SKM-1 (cell line): Measurements from ENCODE around the gene SLC25A33.

Experiments used
- DNase-seq: peaks from one replicate; lab custom pipeline; 2025; ENCODE audit not compliant: unreplicated experiment; lab: John Stamatoyannopoulos, UW

The SLC25A33 gene

DNA sequence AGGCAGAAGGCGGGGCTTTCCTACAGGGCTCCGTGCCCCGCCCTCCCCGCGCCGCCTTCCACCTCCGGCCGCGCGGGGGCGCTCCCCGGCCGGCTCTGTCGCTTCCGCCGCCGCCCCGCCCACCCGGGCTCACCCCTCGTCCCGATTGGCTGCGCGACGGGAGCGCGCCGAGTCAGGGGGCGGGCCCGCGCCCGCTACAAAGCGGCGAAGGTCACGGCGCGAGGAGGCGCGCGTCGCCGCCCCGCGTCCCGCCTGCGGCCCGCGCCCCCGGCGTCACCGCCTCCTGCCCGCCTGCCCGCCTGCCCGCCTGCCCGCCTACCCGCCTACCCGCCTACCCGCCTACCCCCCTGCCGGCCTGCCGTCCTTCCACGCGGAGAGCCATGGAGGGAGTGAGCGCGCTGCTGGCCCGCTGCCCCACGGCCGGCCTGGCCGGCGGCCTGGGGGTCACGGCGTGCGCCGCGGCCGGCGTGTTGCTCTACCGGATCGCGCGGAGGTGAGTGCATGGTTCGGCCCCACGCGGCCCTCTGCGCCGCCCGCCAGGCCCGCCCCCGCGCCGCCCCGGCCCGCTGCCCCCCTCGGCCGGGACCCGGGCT lies 49.4 kb downstream of the SLC25A33 start, which contains the start of gene TMEM201:
Gene TMEM201 (plus strand): TSS at position 361 of the 593 bp plus-strand sequence. CDS start 20 bp downstream, at position 381.
- DNase-seq: peak; percentile 80

DNA sequence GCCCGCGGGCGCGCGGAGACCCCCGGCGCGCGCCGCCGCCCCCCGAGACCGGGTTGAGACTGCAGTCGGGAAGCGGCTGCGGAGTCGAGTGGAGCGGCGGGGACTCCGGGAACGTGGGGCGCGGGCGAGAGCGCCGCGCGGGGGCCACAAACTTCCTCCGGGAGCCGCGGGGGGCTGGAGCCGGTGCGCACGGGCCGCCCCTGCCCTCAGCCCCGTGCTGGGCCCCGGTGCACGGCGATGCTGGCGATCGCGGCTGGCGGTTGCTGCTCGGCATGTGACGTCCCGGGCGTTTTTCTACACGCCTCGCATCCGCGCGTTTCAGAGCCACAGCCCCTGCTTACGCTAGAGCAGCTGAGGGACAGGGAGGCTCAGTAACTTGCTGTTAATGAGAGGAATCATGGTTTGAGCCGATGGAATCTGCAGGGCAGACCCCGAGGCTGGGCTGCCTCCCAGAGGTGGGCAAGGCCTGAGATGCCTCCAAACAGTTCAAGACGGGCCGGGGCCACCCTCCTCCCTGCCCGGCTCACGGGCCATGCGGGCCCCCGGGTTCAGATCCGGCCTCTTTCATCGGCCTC lies 50.0 kb downstream of the SLC25A33 start:
- no peak for DNase-seq

DNA sequence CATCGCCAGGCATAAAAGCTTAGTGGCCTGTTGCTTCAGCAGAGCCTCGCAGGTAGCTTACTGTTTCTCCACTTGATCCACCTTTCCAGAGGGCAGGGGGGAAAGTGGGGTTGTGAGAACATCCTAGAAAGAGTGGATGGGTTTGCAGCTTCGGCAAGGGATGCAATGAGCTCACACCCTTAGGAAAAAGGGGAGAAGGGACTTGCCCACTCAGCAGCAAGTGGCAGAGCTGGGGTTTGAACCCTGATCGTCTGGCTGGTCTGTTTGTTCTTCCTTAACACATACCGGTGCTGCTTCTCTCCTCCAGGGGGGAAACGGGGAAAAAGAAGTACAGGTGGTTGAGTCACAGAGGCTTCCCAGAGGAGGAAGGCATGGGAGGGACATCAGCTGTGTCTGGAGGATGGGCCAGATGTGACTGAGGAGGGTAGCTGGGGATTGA lies 50.5 kb downstream of the SLC25A33 start:
- DNase-seq: no peak

DNA sequence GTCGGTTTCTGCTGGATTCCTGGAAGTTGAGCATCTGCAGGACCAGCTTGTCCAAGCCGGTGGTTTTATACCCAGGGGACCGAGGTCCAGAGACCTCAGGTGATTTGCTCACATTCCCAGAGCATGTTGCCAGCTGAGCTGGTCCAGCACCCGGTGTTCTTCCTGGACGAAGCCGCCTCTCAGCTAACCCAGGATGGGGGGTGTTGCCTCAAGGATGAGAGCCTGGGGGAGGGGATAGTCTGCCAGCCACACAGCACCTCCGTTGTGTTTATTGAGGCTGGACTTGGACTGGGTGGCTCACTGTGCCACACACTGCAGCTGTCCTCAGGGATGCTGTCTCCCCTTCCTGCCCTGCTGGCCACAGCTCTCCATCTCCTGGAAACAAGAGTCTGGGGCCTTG lies 50.9 kb downstream of the SLC25A33 start:
- DNase-seq: no peak

DNA sequence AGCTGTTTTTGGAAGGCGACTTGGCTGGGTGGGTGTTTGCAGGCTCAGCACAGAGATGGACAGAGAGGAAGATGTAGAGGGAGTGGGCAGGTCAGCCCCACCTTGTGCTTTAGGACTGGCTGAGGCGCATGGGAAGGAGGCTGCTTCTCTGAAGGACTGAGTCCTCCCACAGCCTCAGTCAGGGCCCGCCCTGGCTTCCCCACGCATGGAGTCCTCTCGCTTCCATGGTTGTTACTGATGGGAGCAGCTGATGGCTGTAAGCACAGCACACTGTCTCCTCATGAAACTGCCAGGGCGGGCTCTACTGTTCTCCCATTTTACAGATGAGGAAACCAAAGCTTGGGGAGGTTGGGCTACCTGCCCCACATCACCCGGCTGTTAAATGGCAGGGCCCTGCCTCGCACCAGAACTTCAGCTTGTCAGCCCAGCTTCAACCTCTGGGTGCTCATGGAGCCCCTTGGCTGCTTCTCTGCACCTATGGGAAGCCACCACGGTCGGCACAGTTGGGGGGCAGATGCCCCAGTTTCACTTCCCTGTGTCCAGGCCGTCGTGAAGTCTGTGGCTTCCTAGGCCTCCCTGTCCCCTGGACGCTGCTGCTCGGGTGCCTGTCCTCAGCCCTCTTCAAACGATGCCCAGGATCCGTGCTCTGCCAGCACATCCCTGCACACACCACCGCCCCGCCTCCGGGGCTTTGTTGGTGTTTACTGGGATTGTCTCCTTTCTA lies 51.8 kb downstream of the SLC25A33 start:
- no peak for DNase-seq

DNA sequence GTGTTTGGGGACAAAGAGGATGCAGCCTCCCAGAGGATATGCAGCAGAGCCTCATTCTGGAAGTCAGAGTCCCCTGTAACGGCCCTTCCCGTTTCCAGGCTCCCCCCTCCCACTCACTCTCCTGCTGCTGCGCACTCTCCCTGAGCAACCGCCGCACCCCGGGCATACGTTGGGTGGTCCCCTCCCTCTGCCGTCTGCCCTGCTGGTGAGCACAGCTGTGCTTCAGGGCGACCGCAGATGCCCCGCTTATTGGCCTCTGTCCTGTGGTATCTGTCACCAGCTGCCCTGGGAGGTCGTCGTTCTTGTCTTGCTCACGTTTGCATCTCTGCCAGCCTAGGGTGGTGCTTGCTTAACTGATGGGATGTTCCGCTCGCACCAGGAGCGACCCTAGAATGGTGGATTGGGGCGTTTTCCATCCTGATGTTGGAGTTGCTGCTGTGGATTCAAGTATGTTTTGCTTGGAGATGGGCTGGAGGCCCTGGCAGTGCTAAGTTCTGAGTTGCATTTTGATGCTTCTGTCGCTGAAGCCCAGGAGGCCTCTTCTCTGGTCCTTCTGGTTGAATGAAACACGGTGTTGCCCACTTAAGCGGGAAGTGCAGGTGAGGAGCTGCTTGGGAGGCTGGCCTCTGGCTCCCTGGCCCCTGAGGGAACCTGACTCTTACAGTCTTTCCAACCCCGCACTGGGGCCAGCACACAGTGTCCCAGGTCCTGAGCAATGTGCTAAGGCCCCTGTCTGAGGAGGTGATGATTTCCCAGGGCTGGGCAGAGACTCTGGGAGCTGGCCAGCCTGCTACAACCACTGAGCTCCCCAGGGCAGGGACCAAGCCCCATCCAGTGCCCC lies 52.6 kb downstream of the SLC25A33 start:
- DNase-seq: no peak

DNA sequence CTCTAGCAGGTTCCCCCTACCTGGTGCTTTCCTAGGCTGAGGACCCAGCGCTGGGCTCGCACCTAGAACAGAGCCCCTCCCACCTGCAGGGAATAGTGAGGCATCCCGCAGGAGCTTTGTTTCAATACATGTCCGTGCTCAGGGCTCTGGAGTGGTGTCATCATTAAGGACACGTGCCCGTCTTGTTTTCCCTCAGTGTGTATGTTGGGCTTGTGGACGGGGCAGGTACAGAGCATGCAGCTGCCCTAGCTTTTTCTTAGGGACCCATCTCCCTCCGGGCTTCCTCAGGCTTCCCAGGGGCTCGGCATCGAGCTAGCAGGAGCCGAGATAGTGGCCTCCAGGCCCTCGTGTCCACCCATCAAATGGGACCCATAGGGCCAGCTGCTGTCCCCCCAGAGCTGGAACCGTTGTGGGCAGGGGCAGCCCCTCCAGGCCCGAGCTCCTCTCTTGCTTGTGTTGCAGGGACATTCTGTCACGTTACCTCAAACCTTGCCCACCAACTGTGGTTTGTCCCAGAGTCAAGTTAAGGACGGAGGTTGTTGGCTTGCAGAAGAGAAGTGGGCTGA lies 53.3 kb downstream of the SLC25A33 start:
- no peak for DNase-seq

DNA sequence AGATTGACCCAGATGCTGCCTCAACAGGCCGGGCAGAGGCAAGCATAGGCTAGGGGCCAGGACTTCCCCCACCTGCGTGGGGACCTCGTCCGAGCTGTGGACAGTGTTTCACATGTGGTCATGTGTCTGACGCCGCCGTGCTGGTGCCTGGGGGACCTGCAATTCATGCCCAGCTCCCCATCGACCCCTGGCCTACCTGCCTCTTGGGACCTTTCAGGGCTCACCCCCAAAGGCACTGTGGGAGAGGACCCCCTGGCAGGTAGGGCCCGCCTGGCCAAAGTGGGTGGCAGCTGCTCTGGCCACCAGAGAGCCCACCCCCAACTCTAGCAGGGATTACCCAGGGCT lies 53.9 kb downstream of the SLC25A33 start:
- no peak for DNase-seq

DNA sequence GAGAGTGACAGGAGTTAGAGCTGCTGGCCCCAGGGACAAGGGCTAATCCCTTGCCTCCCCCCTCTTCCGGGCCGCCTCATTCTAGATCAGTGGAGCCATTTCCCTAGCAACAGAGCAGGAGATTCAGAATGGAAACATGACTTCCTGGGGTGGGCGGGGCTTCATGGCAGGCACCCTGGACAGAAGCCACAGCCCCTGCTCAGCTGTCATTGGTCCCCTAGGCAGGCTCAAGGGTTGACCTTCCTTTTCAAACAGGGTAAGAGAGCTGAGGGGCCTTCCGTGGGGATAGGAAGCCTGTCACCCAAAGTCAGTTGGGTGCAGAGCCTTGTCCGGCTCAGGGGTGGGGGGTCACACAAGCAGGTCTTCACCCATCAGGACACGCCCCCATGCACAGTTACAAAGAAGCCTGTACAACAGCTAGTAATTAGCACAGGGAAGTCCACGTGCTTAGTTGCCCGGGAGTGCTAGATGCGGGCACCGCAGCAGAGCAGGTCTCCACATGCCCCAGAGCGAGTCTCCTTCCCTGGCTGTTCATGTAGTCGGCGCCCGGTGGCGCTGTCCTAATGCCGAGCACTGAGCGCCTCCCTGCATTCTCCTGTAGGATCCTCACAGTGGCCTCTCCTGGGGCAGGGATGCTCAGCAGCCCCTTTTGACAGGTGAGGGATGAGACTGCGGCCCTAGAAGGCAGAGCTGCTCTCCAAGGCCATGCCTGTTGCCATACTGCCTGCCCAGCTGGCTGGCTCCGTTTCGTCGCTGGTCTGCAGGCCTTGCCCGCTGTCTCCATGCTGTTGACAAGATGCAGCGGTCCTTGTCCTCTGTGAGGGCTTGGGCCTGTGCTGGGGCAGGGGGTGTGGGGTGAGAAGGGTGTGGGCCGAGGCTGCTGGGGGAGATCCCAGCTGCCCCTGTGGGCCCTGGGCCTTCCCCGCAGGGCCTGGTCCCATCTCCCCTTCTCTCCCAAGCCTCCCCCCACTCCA lies 54.5 kb downstream of the SLC25A33 start:
- DNase-seq: peak; percentile 61

DNA sequence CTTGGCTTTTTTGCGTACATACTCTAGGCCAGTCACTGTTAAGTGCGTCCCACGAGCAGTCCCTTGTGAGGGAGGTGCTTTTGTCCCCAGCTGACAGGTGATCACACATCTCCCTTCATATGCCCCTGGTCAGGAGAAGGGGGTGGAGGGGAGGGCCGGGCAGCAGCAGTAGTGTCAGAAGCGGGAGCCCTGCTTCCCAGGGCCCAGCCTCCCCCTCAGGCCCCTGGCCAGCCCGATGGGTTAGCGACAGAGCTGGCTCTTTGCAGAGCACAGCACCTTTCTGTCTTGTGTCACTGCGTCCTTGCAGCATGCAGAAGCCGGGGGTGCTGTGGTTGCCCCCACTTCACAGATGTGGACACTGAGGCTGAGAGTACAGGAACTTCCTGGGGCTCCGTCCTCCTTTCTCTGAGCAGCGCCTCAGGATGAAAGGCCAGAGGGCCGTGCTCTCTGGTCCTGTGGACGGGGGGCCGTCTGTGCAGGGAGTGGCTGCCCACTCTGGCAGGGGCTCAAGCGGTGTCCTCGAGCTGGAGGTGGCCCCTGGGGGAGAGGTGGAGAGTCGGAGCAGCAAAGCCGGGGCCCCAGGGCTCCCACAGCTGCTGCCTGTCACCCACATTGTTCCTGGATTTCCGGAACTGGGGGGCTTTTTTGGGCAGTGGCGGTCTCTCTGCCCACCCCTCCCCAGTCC lies 55.3 kb downstream of the SLC25A33 start:
- DNase-seq: no peak

DNA sequence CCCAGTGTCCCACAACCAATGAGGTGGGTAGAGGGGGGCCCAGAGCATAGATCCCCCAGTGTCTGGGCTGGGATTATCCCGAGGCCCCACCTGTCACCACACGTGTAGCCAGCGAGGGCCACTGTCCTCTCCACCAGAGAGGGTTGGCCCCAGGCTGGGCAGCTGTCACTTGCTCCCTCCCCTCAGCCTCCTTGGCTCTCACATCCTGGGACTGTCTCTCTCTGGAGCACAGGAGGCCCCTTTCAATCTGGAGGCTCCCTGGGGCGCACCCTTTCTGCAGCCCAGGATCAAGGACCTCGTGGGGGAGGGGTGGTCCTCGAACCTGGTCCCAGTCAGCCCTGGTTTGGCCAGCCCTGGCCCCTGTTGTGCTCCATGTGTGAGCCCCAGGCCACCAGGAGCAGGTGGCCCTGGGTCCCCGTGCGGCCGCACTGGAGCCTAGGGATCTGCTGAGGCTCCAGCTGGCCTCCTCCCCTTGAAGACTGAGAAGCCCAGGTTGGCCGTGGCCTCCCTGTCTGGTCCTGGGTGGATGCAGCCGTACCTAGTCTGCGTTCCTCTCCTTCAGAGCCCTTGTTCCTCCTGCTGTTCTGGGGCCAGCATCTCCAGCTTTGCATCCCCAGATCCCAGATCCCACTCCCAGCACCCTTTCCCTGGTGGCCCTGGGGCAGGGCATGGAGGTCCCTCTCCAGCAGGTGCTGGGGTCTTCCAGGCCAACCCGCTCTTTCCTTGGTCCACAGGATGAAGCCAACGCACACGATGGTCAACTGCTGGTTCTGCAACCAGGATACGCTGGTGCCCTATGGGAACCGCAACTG lies 56.1 kb downstream of the SLC25A33 start:
- DNase-seq: no peak

DNA sequence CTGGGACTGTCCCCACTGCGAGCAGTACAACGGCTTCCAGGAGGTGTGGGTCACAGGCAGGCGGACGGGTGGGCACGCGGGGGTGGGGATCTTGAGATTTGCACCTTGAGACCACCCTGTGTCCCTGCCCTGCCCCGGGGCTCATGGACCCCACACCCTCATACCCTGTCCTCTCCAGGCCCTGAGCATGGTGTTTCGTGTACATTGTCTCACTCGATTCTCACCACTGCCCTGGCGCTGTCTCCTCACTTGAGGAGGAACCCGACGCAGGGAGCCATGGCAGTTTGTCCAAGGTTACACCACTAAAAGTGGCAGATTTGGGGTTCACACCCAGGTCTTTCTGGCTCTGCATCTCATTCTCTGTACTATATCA lies 56.7 kb downstream of the SLC25A33 start:
- DNase-seq: no peak

DNA sequence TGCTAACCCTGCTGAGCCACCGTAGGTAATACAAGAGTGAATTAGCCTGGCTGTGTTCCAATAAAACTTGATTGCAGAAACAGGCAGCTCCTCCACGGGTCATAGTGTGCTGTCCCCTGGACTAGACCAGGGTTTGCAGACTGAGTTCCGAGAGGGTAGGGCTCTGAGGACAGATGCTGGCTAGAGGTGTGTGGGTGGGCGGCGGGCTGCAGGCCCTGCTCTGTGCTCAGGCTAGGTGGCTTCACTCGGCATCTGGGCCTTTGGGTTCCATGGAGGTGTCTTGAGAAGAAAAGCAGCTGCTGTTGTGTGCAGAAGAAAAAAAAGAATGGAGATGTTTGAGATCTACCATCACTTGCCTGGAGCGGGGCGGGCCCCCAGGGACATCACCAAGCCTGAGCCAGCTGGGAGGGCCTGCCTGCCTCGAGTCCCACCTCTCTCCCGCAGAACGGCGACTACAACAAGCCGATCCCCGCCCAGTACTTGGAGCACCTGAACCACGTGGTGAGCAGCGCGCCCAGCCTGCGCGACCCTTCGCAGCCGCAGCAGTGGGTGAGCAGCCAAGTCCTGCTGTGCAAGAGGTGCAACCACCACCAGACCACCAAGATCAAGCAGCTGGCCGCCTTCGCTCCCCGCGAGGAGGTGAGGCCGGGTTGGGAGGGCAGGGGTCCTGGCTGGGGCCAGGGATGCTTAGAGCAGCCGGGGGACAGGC lies 57.3 kb downstream of the SLC25A33 start:
- no peak for DNase-seq

DNA sequence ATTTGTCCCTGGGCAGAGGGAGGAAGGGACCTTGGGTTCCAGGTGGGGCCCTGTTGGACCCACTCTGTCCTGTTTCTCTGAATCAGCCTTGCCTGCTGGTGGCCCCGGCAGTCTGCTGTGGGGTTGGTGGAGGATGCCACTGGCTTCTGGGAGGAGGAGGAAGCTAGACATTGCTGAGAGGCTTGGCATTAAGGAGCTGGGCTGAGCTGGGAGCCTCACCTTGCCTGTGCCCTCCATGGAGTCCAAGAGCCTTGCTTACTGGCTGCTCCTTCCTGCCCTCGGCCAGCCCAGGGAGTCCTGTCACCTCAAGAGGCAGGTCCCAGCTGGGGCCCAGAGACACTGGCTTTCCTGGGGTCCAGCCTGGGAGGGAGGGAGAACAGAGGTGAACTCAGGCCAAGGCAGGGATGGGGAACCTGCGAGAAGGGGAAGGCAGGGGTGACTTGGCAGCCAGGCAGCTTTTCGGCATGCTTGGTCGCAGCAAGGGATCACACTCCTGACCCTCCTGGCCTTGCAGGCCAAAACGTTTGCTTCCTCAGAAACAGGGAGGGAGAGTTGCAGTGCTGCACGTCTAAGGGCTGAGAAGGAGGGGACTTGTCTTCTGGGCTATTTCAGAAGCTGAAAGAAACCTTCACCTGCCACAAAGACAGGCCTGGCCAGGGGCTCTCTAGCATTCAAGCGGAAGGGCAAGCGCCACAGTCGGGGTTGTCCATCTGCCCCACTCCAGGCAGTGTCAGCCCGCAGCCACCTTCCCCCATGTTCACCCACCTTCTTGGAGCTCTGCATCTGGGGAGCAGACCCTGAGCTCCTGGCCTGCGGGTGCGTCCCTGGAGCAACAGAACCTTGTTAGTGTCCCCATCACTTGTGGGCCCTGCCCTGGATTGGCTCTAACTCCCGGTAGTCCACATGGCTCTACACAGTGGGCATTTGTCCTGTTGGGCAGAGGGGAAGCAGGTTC lies 58.4 kb downstream of the SLC25A33 start:
- no peak for DNase-seq

DNA sequence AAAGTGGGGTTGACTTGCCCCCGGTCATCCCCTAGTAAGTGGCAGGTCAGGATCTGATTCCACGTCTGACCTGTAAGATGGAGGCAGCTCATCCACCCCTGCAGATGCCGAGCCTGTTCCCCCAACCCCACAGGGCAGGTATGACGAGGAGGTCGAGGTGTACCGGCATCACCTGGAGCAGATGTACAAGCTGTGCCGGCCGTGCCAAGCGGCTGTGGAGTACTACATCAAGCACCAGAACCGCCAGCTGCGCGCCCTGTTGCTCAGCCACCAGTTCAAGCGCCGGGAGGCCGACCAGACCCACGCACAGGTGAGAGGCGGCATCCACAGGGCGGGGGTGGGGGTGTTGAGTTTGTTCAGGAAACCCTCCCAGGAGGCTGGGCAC lies 59.0 kb downstream of the SLC25A33 start:
- DNase-seq: no peak

DNA sequence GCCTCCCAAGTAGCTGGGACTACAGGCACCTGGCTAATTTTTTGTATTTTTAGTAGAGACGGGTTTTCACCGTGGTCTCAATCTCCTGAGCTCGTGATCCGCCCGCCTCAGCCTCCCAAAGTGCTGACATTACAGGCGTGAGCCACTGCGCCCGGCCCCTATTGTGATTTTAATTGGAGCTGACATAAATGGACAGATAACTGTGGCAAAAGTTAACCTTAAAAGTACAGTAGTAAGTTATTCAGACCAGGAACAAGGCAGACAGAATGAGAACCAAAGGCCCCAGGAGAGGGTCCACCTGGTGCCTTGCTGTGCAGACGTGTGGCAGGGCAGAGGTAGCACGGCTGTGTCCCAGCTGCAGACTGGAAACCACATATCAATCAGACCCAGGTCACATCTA lies 60.5 kb downstream of the SLC25A33 start:
- no peak for DNase-seq
